Measurements from ENCODE around the gene ZNF732. TPM values are rescaled to one million over a fixed set of nuclear protein-coding genes. Genes with fewer than 3 reads are reported as not detected.

The ZNF732 gene
- 0.65 and 1.7 TPM in 2 replicates for total RNA-seq

DNA sequence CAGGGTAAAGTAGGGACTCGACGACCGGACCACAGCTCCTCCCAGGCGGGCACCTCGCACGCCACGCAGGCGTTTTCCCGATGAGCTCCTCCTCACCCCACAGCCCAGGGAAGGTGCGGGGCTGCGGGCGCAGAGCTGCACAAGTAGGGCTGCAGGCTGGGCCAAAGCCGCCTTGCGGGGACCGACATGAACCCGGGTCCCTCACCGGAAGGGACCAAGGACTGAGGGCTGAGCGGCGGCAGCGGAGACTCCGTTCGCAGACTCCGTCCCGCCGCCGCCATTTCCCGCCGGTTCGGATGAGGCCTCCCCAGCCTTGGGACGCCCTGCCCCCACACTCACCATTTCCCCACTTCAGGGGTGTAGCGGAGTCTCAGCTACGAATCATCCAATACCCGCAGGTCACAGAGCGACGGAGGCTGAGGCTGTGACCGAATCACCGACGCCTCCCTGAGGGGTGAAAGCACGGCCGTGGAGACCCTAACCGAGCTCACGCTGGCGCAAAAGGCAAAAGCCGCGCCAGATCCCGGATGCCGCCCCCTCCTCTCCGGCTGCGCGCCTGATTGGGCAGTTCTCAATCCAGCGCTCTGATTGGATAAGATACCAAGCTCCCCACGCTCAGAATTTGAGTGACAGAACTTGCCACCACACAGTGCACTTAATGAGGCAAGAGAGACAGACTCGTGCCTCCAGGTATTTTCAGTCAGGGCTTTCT lies at the start of gene ZNF732:
Gene ZNF732, minus strand, starts transcription at position 506 of the 712 bp plus-strand sequence. Its CDS starts 164 bp downstream, at position 342.

DNA sequence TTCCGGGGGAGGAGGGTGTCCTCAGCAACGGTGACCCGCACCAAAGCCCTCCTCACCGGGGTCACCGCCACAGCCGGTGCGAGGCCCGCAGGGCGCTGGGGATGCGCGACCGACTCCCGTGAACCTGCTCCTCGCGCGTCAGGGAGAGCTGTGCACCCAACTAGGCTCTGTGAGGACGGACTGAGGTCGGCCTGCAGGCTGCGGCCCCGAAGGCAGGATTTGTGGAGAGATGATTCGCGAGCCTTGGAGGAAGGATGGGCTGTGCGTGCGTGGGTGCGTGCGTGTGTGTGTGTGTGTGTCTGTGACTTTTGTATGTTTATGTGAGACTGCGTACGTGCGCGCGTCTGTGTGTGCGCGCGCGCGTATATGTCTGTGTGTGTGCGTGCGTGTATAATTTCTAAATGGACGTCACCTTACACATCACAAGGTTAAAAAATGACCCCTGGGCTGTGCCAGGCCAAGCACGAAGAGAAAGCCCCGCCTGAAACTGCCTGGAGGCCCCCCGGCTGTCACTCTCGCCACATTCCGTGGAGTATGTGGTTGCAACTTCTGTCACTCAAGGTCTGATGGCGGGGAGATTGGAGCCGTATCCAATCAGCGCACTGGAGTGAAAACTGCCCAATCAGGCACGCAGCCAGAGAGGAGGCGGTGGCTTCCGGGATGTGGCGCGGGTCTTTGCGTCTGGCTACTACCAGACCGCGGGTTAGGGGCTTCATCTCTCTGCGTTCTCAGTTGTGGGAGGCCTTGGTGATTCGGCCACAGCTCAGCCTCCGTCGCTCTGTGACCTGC lies 32.1 kb upstream of the ZNF732 start, which contains the start of gene ZNF141:
Gene ZNF141, plus strand, starts transcription at position 672 of the 789 bp plus-strand sequence. CDS start 170 bp downstream, outside the sequence.

Small RNA genes lying within 50 kb of the gene (small RNA-seq; reads per million reads assigned to genes)
- not detected for gene AC079140.2
- gene MIR571, result not detected

Other genes with a start within 250 kb of the ZNF732 start
- gene ZNF718, start 181.0 kb downstream of the ZNF732 start, total RNA-seq, result 5.6 and 6.9 TPM in 2 replicates
- 10.1 and 15.6 TPM in 2 replicates for gene ZNF141, start 32.3 kb upstream of the ZNF732 start, total RNA-seq
- gene ZNF721, start 193.7 kb upstream of the ZNF732 start, total RNA-seq, result 17.3 and 20.6 TPM in 2 replicates
- 36.3 and 44.5 TPM in 2 replicates for gene PIGG, start 193.7 kb upstream of the ZNF732 start, total RNA-seq